SHP77 (cell line): Measurements from ENCODE around the gene TTC5.
"Not testable (repeated sequence)": the region's sequence is repeated elsewhere in the genome, so short reads cannot be mapped to it uniquely, and the experiment has no call there.

Experiments
- DNase-seq, 2 experiments: peaks; one replicate each; lab custom pipeline; 2025; lab: John Stamatoyannopoulos, UW

The TTC5 gene, protein sequence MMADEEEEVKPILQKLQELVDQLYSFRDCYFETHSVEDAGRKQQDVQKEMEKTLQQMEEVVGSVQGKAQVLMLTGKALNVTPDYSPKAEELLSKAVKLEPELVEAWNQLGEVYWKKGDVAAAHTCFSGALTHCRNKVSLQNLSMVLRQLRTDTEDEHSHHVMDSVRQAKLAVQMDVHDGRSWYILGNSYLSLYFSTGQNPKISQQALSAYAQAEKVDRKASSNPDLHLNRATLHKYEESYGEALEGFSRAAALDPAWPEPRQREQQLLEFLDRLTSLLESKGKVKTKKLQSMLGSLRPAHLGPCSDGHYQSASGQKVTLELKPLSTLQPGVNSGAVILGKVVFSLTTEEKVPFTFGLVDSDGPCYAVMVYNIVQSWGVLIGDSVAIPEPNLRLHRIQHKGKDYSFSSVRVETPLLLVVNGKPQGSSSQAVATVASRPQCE

DNA sequence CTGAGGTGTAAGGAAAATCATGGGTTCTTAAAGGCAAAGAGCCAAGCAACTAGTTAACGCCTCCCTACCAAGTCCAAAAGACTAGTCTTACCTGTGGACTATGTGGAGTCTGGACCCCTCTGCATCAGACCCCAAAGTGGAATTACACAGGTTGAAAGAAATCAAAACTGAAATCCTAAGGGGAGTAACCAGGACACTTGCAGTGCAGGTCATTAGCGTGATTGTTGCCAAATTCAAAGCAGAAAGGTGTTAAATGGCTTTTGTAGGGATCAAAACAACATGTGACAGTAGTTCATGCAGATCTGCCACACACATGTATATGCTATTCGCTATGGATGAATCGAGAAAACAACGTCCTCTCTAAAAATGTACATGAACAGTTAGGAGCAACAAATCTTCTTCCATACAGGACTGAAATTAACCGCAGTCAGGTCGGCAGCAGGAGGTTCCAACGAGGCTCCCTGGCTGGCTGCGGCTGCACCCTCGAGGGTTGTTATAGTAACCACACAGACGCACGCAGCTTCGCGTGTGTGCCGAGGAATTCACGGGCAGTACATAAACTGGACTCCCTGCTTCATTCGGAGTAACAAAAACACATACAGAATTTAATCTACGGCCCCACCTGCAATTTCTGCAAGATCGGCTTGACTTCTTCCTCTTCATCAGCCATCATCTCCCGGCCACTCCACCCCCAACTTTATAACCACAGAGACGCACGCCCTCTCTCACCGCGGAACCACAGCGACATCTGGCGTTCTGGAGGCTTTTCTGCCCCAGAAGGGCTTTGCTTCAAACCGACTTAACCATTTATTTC lies at the start of gene TTC5:
TTC5 (minus strand) TSS at position 687 of the 814 bp plus-strand sequence; CDS start at position 673, 14 bp downstream.
- DNase-seq, result peak; percentile 74 to 86

DNA sequence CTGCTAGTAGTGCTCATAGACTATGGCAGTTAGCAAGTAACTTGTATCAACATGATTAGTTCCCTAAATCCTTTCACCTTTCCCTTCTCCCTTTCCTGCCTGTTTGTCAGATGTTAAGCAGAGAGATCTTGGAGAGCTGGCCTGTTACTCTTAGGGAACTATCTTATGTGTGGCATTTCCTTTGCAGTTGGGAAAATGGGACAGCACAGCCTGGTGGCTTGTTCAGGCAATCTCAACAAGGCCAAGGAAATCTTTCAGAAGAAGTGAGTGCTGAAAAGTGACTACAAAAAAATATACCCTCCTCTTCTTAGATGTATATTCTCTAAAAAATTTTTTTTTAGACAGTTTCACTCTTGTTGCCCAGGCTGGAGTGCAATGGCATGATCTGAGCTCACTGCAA lies 45.1 kb upstream of the TTC5 start:
- no peak for DNase-seq

DNA sequence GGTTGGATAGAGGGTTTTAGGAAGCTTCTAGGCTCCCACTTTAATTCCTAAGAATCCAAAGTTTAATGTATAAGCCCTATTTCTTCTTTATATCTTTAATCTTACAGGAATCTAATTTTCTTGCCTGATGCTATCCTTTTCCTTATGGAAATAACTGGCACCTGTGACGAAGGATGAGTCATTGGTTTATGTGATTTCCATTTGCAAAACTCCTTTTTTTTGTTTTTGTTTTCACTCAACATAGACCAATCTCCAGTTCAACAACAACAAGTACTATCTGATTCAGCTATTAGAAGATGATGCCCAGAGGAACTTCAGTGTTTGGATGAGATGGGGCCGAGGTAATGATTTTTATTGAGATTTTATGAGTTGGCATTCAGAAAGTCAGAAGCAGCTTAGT lies 44.5 kb upstream of the TTC5 start:
- no peak for DNase-seq

DNA sequence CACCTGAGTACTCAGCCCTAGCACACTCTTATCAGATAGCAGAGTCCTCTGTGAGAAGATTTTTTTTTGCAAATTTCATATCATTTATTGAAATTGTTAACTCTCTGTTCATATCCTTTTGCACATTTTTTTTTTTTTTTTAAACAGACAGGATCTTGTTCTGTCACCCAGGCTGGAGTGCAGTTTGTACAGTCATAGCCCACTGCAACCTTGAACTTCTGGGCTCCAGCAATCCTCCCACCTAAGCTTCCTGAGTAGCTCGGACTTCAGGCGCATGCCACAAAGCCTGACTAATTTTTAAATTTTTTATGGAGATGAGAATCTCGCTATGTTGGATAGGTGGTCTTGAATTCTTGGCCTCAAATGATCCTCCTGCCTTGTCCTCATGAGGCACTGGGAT lies 42.0 kb upstream of the TTC5 start:
- DNase-seq, result no peak

DNA sequence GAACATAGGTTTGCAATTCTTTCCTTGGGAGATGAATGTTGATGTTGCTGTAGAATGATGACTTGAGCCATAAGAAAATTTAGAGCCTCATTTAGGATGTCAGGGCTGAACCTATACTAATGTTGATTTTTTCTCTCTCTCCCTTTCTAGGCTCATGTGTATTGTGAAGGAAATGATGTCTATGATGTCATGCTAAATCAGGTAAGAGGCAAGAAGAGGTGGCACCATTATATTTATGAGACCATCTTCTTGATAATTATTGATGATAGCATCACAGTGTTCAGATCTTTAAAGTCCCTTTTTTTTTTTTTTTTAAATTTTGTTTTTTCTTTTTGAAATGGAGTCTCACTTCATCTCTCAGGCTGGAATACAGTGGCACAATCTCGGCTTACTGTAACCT lies 41.0 kb upstream of the TTC5 start:
- DNase-seq, result no peak

DNA sequence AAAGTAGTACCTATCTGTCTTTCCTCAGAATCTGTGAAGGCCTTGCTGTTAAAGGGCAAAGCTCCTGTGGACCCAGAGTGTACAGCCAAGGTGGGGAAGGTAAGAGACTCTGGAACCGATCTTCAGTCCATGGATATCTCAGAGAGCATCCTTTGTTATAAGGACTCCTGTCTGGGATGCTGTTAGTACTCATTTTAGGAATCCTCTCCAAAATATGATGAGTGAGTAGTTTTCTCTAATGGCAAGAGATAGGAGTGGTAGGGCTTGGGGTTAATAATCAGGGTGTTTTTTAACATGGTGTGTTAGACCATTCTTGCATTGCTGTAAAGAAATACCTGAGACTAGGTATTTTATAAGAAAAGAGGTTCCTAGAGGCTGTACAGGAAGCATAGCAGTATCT lies 39.6 kb upstream of the TTC5 start:
- DNase-seq, result no peak

DNA sequence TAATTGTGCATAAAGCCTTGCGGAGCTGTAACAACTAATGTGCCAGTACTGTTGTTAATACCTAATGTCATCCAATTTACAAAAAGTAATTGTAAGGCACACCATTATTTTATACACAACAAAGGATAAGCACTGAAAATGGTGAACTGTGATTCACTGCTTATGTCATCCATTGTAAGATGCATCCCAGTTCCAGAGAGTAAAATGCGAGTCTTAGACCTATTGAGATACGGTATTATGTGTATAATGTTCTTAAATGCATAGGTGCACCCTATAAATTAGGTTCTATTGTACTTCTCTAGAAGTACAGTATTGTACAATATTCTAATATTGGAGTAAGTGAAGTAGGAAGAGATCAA lies 38.1 kb upstream of the TTC5 start:
- no peak for DNase-seq

DNA sequence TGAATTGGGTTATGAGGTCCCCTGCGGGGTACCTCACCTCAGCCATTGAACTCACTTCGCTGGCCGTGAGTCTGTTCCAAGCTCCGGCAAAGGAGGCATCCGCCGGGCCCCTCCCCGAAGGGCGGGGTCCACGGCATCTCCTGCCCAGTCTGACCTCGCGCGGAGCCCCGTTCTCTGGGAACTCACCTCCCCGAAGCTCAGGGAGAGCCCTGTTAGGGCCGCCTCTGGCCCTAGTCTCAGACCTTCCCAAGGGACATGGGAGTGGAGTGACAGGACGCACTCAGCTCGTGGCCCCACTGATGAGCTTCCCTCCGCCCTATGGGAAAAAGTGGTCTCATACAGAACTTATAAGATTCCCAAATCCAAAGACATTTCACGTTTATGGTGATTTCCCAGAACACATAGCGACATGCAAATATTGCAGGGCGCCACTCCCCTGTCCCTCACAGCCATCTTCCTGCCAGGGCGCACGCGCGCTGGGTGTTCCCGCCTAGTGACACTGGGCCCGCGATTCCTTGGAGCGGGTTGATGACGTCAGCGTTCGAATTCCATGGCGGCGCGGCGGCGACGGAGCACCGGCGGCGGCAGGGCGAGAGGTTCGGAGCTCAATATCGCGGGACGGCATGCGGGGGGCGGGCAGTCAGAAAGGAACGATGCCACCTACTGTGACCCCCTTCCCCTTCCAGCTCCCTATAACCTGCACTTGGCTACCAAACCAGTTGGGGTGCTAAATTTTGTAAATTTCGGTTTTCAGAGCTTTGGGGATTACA lies 37.5 kb upstream of the TTC5 start, which contains the start of gene PARP2:
PARP2 (plus strand) TSS at position 544 of the 770 bp plus-strand sequence; CDS start at position 551, 7 bp downstream.
- peak; percentile 100 for DNase-seq

DNA sequence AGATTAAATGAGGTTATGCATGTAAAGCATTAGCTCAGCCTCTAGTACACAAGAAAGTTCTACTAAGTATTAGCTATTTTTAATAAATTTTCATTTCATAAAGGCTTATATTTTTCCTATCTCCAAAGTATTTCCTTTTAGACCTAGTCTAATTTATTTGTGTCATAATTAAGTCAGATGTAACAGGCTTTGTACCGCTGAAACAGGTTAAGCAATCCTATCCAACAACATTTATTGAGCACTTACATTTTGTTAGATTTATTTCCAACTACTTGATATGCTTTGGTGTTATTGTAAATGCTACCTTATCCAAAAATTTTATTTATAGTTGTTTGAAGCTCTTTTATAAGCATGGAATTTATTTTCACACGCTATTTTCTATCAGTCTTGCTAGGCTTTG lies 35.9 kb upstream of the TTC5 start:
- DNase-seq, result no peak

DNA sequence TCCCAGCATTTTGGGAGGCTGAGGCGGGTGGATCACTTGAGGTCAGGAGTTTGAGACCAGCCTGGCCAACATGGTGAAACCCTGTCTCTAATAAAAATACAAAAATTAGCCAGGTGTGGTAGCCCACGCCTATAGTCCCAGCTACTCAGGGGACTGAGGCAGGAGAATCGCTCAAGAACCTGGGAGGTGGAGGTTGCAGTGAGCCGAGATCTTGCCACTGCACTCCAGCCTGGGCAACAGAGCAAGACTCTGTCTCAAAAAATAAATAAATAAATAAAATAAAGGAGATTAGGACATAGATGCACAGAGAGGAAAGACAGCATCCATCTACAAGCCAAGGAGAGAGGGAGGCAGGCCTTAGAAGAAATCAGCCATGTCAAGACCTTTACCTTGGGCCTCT lies 35.3 kb upstream of the TTC5 start:
- not testable (repeated sequence) for DNase-seq

DNA sequence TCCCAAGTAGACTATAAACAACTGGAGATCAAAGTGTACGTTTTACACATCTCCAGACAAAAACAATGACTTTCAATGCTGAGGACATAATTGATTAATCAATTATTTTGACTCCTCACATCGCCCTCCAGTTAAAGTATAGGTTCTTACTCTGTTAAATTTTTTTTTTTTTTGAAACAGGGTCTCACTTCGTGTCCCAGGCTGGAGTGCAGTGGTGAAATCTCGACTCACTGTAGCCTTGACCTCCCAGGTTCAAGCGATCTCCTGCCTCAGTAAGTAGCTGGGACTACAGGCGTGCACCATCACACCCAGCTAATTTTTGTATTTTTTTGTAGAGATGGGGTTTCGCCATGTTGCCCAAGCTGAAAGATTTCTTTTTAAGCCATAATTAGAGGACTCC lies 28.3 kb upstream of the TTC5 start:
- no peak for DNase-seq

DNA sequence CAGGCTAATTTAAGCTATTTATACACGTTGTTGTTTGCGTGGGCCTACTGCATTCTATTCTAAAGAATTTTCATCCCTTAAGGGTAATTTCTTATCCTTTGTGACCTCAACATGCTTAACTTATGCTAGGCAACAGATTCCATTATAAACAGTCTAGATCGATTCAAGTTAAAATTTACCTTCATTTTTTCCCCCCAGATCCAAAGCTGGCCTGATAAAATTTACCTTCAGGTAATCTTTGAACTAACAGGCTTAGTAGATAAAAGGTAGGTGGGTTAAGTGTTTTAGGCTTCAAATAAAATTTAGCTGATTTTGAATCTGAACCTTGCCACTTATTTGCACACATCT lies 27.7 kb upstream of the TTC5 start:
- no peak for DNase-seq

DNA sequence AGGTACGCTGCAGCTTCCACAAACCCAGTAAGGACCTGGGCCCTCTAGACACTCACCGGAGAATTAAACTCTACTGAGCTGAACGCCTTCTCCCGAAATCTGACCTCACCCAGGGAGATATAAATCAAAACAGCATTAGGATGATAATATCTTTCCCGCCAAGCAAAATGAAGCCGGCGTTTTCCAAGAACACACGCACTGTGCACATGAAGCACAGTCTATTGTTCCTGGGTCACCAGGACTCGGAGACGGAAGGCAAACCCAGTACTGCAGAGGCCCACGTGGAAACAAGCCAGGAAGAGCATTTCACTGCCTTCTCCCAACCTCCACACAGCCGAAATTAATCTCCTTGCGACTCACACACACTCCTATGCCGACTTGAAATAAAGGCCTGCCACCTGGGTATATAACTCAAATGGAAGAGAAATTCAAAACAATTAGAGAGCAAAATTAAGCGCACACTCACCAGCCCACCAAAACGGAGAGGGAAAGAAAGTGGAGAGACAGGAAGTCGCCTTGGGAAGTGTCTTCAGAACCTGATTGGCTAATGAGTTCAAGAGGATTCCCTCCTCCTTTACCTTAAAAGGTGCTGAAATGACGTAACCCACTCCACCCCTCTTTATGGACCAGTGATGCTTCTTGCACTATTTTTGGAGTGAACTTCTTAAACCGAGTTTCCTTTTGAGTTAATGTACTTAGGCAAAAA lies 27.2 kb upstream of the TTC5 start, which contains the start of gene CCNB1IP1:
CCNB1IP1 (minus strand) TSS at position 492 of the 706 bp plus-strand sequence. CDS start 16,756 bp downstream, outside the sequence.
- peak; percentile 93 to 97 for DNase-seq

DNA sequence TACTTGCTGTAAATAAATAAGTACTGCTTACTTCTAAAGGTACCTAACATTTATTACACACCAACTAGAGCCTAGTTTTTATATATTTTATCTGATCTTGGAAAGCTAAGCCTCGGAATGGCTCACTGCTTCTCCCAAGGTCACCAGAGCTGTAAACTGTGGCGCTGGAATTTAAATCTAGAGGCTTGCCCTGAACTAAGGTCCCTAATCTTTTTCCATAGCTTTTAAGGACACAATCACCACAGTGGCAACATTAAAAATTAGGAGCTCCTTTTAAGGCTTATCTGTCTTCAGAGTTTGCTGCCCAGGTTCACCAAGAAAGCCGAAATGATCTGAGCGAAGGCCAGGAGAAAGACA lies 26.7 kb upstream of the TTC5 start:
- no peak for DNase-seq

DNA sequence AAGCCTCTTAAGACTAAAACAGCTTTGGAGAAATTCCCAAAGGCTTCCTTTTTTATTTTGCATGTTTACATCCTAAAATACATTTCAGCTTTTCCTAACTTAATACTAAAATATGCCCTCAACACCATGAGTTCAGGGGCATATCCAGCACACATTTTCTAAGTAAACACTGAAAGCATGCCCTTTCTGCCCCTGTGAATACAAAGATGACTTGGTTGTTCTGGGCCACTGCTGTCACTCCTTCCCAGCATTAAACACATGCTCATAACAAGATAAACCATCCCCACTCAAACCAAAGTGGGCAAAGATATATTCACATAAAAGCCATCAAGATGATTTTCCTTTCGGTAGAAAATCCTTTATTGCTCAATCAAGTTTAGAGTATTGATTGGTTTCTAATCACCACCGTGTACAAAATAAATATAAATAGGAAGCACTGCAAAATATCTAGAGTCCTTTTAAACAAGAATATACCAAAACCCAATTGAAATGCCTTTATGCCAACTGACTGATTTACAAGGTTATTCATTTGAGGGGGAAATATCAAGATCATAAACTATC lies 25.4 kb upstream of the TTC5 start:
- no peak for DNase-seq

DNA sequence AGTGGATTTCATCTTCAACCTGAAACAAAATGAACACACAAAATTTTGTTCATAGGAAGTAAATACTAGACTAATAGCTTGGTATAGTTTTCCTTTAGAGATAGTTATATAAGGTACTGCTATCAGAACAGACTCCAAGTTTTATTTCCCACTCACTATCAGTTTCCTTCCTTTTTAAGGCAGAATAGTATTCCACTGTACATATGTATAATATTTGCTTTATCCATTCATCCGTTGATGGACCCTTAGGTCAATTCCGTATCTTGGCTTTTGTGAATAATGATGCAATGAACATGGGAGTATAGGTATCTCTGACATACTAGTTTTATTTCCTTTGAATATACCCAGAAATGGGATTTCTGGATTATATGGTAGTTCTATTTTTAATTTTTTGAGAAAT lies 23.6 kb upstream of the TTC5 start:
- DNase-seq, result no peak

DNA sequence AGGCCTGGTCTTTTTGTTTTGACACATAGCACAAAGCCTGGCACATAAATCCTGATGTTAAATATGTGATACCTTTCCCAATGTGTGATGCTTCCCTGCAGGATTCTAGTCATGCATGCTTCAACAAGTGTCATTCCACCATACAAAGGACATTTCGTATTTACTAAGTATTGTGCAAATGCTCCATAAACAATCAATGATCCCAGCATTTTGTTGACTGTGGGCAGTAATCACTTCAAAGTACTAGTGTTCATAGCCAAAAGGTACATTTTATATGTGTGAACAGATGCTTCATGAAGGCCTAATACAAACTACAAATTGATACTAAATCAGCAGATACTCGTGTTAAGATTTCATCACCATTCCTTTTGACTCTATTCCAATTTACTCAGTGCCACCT lies 23.0 kb upstream of the TTC5 start:
- no peak for DNase-seq

DNA sequence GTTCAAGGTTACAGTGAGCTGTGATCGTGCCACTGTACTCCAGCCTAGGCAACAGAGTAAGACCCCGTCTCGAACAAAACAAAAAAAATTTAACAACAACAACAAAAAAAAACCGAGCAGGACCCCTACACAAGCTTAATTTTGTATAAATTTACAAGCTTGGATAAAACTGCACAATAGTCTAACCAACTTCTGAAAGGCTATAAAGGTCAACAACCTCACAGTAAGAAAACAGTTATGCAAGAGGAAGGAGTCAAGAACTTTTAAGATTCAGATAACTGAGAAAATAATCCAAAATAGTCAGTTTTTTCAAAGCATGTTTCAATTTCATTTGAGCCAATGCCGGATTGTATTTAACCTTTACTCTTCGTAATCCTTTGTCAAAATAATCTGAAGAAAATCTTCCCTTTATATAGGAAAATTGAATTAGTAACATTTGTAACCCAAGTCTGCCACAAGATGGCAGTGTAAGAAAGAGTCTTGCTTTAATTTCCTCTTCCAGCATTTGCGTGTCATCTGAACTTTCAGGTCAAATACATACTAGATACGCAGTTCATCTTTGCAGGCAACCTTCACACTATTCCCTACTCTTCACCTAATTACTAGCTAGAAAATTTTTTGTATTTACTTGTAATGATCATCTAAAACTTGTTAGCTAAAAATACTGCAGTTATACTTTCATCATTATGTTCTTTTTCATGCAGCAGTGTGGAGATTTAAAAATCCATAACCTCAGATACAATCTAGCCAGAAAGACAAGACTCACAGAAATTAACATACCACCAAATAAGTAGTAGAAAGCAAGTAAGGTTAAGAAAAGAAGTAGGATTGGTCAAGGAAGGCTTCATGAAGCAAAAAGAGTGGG lies 21.5 kb upstream of the TTC5 start:
- DNase-seq, result peak; percentile 63 to 81

DNA sequence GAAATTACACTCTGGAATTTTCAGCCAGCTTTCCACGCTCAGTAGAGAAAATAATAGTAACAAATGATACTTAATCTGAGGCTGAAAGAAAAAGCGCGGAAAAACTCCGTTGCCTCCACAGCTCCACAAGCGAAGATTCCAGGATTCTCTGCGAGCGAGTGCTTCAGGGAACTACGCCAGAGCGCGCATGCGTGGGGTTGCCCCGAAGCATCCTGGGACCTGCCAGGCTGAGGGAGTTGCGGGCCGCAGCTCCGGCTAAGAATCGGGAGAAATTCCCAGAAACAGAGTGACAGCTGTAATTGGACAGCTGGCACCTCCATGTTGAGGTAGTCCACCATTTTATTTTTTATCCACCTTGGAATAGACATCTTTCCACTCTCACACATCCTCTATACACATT lies 12.0 kb upstream of the TTC5 start:
- no peak for DNase-seq

DNA sequence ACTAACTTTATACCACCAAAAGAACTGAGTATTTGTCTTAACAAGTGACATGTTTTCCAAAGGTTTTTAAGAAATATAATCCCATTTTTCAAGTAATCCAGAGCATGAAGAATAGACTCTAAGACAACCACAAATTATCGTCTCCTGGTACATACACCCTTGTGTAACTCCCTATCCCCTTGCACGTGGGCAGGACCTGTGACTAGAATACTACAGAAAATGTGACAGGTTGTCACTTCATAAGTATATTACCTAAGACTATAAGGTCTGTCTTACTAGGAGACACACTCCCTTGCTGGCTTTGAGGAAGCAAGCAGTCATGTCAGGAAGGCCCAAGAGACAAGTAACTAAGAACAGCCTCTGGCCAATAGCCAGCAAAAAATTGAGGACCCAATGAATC lies 8.3 kb upstream of the TTC5 start:
- no peak for DNase-seq

DNA sequence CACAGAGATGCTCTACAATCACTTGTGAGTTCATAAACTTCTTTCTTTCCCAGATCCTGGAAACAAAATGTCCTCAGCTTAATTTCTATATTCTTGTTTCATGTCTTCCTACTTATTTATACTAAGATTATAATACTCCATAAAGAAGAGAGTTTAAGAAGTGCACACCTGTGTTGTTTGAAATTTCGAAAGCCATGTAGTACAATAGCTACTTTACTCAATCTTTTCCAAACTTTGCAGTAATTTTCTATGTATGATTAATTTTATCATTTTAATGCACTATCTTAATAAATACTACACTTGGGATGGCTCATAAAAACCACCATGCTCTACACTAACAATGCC lies 300 bp upstream of the TTC5 start:
- no peak for DNase-seq
